RWPE1 (cell line): ENCODE measurements around the gene ITGA2.

Experiments used
- CTCF ChIA-PET: fragments of 350-600 bp; sonication (Branson Sonifier 250); formaldehyde crosslinking; extraction: SDS; loops from one replicate; lab custom pipeline; 2021; lab: Yijun Ruan, JAX
- POLR2A ChIA-PET: fragments of 400-600 bp; formaldehyde crosslinking; extraction: SDS; loops from one replicate; lab custom pipeline; 2020; ENCODE audit warnings: antibody characterized with exemption; ENCODE audit not compliant: low non-redundant PET; lab: Yijun Ruan, JAX
- DNase-seq: peaks from one replicate; pipeline ENCODE4 v3.0.0; 2012; ENCODE audit warnings: low spot score
- H3K27ac ChIP-seq: fragments of 450-650 bp; 2 replicates; pipeline ENCODE4 v1.5.1; 2017
- TF ChIP-seq, protein P1 (sequence below): fragments of 450-650 bp; conservative IDR thresholded peaks from 2 replicates; pipeline ENCODE4 v1.5.1; 2017; ENCODE audit warnings: low read depth, mild to moderate bottlenecking

The ITGA2 gene

DNA sequence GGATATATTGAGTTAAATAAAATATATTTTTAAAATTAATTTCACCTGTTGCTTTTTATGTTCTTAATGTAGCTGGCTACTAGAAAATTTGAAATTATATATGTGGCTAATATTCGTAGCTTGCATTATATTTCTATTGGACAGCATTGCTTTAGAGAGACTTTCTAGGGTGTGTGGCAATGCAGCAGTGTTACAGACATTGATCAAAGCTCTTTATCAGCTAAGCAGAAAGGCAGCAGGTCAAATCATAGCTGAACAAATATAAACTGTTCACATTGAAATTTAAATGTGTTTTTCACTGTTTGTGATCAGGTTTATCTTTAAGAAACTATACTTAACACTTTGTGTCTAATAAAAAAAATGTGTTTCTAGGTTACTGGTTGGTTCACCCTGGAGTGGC, 52.6 kb downstream of the ITGA2 start:
- CTCF ChIA-PET: interaction anchor here (0.6 kb wide), 1 partner anchor 532 kb away, joined by 4 read pairs; no protein-coding TSS in a partner anchor
- POLR2A ChIA-PET: no interaction called here
- DNase-seq: no peak
- TF ChIP-seq, protein P1, sequence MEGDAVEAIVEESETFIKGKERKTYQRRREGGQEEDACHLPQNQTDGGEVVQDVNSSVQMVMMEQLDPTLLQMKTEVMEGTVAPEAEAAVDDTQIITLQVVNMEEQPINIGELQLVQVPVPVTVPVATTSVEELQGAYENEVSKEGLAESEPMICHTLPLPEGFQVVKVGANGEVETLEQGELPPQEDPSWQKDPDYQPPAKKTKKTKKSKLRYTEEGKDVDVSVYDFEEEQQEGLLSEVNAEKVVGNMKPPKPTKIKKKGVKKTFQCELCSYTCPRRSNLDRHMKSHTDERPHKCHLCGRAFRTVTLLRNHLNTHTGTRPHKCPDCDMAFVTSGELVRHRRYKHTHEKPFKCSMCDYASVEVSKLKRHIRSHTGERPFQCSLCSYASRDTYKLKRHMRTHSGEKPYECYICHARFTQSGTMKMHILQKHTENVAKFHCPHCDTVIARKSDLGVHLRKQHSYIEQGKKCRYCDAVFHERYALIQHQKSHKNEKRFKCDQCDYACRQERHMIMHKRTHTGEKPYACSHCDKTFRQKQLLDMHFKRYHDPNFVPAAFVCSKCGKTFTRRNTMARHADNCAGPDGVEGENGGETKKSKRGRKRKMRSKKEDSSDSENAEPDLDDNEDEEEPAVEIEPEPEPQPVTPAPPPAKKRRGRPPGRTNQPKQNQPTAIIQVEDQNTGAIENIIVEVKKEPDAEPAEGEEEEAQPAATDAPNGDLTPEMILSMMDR: no peak
- H3K27ac ChIP-seq: no peak overlapping the region

DNA sequence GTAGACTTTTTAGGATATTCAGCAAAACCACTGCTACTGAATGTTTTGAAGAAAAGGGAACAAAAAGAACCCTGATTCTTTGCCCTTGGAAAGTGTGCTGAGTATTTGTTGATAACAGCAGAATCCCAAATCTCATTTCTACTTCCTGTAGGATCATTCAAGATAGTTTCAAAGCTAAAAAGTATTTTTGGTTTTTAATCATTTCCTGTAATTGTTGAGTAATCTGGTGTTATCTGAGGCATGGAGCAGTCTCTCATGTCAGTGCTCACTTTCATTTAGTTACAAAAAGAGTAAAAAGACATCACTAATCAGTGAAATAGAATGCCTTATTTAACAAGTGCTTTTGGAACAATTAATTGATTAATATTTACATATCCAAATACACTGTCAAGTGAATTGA, 56.1 kb downstream of the ITGA2 start:
- DNase-seq: no peak
- ChIA-PET POLR2A (no interaction called here), CTCF (no interaction called here)
- no peak overlapping the region for H3K27ac ChIP-seq
- TF ChIP-seq, protein P1: no peak

DNA sequence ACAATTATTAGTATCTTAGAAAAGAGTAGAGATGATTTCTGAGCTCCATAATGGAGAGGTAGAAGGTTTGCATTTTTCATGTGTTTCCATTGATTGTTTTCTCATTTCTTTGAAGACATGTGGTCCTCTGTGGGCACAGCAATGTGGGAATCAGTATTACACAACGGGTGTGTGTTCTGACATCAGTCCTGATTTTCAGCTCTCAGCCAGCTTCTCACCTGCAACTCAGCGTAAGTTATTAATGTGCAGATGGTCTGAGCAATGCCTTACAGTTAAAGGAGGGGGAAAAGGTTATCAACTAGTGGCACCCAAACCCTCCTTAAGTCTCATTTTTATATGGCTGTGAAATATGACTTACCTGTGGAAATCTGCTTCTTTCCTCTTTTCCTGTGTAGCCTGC, 59.1 kb downstream of the ITGA2 start:
- POLR2A ChIA-PET: no interaction called here
- DNase-seq: no peak
- TF ChIP-seq, protein P1: no peak
- CTCF ChIA-PET: no interaction called here
- no peak overlapping the region for H3K27ac ChIP-seq

DNA sequence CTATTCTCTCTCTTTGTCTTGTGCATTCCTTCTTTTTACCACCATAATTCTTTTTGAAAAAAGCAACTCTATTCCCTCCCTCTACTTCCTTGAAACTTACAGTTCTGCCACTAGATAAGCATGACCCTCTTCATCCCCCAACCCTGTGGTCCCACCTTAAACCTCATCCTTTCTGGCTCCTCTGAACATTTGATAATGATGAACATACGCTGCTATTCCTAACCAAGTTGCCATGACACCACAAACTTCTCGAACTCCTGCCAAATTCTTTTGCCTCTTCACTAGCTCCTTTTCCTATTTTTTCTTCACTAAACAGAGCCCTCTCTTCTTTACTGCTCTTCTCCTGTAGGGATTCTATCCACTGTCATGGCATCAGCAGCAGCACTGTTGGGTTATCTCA, 63.3 kb downstream of the ITGA2 start:
- H3K27ac ChIP-seq: no peak overlapping the region
- no peak for DNase-seq
- TF ChIP-seq, protein P1: no peak
- POLR2A ChIA-PET: no interaction called here
- CTCF ChIA-PET: interaction anchor here (1.5 kb wide), 1 partner anchor 13 kb away, joined by 3 read pairs; no protein-coding TSS in a partner anchor

DNA sequence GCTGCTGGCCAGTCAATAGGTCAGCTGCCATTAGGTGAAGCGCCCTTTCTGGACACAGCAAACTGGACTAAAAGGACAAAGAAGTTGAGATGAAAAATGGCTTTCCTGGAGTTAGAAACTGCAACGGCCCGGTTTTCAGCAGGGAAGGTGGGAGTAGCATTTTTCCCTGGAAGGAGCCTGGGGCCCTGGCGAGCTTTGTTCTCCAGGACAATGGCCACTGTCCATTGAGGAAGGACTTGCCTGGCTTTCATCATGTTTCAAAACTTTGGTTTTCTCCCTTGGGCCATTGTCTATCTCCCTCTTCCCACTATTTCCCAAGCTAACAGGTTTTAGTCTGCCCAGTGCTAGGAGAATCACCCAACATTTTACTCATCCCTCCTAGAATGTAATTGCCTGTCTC, 64.2 kb downstream of the ITGA2 start:
- H3K27ac ChIP-seq: no peak overlapping the region
- POLR2A ChIA-PET: no interaction called here
- CTCF ChIA-PET: interaction anchor here (0.7 to 1.5 kb wide), 3 partner anchors 10 to 1176 kb away, joined by 3 read pairs; no protein-coding TSS in a partner anchor

DNA sequence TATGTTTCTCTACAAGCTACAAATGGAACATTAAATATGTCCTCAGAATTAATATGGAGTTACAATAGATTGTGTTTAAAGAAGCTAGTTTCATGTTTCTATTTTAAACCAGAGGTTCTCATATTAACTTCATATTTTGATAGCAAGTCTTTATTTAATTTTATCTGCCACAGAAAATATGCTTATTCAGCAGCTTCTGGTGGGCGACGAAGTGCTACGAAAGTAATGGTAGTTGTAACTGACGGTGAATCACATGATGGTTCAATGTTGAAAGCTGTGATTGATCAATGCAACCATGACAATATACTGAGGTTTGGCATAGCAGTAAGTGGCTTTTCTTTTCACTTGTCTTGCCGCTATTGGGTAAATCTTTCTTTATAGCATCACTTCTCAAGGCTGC, 66.2 kb downstream of the ITGA2 start:
- CTCF ChIA-PET: interaction anchor here (0.8 kb wide), 1 partner anchor 60 kb away, joined by 4 read pairs; no protein-coding TSS in a partner anchor
- DNase-seq: no peak
- no peak overlapping the region for H3K27ac ChIP-seq
- TF ChIP-seq, protein P1: no peak
- POLR2A ChIA-PET: no interaction called here

More for the DNA sequence above, 64.2 kb downstream of the ITGA2 start:
- TF ChIP-seq, protein P1: no peak
- DNase-seq: no peak
